HepG2 (cell line): ENCODE data around the gene MT1A. TPM values are rescaled to one million over a fixed set of nuclear protein-coding genes. Genes with fewer than 3 reads are reported as not detected.

ENCODE experiments used
- ATAC-seq: fragments of 200-7000 bp; cut with Tn5 transposase; 3 replicates; pipeline ENCODE4 v1.9.1; 2020; ENCODE audit warnings: mild to moderate bottlenecking, moderate library complexity
- BruUV-seq: library from RNA; stranded (reverse); fragments of 400-500 nt; replicated peaks from 2 replicates; lab custom pipeline; 2021; lab: Mats Ljungman, UMichigan
- CTCF ChIA-PET: fragments of 300-600 bp; formaldehyde crosslinking; extraction: SDS; loops from one replicate; lab custom pipeline; 2021; ENCODE audit warnings: low total read pairs, inconsistent platforms, low intra/inter-chr PET ratio; lab: Yijun Ruan, JAX
- POLR2A ChIA-PET: fragments of 350-600 bp; sonication (Branson Sonifier 250); formaldehyde crosslinking; loops from one replicate; lab custom pipeline; 2020; ENCODE audit warnings: antibody characterized with exemption, inconsistent platforms; lab: Yijun Ruan, JAX
- DNase-seq: peaks from one replicate; pipeline ENCODE4 v3.0.0-alpha.2; 2015; ENCODE audit warnings: low spot score
- FAIRE-seq: peaks from 3 replicates; lab custom pipeline; 2011; peaks lifted over from hg19 to GRCh38; lab: Jason Lieb, UNC
- H2AFZ ChIP-seq: one replicate; pipeline ENCODE4 v1.6.1; 2011; ENCODE audit warnings: low read length, inconsistent platforms
- H3K27ac ChIP-seq: fragments of 300-600 bp; 3 replicates; pipeline ENCODE4 v1.8.0; 2011; ENCODE audit warnings: mixed run types, mild to moderate bottlenecking, mixed read lengths, low read length, inconsistent platforms; ENCODE audit not compliant: insufficient read depth; ENCODE audit errors: extremely low read length
- H3K27me3 ChIP-seq, 2 experiments: fragments of 200-600 bp in 1 of 2; 2 replicates in 1 of 2; 3 replicates in 1 of 2; pipeline versions ENCODE4 v1.6.0 to v1.8.0; 2011; ENCODE audit warnings: low read length in 2 of 2, mild to moderate bottlenecking in 2 of 2, moderate library complexity in 2 of 2, inconsistent platforms in 1 of 2; ENCODE audit not compliant: insufficient read depth in 2 of 2, control insufficient read depth in 1 of 2
- H3K36me3 ChIP-seq, 2 experiments: fragments of 200-600 bp in 1 of 2; replicated peaks in 1 of 2; 2 replicates in 1 of 2; 3 replicates in 1 of 2; pipeline versions ENCODE4 v1.5.1 to v1.8.0; 2011; ENCODE audit warnings: low read length in 2 of 2, inconsistent platforms in 1 of 2; ENCODE audit not compliant: insufficient read depth in 2 of 2, control insufficient read depth in 1 of 2
- H3K4me1 ChIP-seq: 2 replicates; pipeline ENCODE4 v1.5.1; 2012; ENCODE audit warnings: low read length, inconsistent platforms; ENCODE audit not compliant: insufficient read depth
- H3K4me2 ChIP-seq: 2 replicates; pipeline ENCODE4 v1.6.0; 2011; ENCODE audit warnings: low read depth, low read length, inconsistent platforms
- H3K4me3 ChIP-seq, 3 experiments: fragments of 200-600 bp in 1 of 3; sonication (generic), shearing (Covaris generic) in 1 of 3; replicated peaks in 1 of 3; 2 replicates each; pipeline ENCODE4 v1.5.1; 2011 to 2016; ENCODE audit warnings: low read length in 3 of 3, inconsistent platforms in 2 of 3, low read depth in 2 of 3, mild to moderate bottlenecking in 2 of 3, control low read depth in 1 of 3, mixed read lengths in 1 of 3; ENCODE audit not compliant: insufficient read depth in 1 of 3
- H3K79me2 ChIP-seq: one replicate; pipeline ENCODE4 v1.6.1; 2011; ENCODE audit warnings: low read length, inconsistent platforms; ENCODE audit not compliant: insufficient read depth
- H3K9ac ChIP-seq: 2 replicates; pipeline ENCODE4 v1.6.0; 2011; ENCODE audit warnings: mild to moderate bottlenecking, low read depth, low read length, inconsistent platforms; ENCODE audit not compliant: insufficient read depth
- H3K9me3 ChIP-seq: 2 replicates; pipeline ENCODE4 v1.5.1; 2012; ENCODE audit warnings: mild to moderate bottlenecking, low read length
- H4K20me1 ChIP-seq: 2 replicates; pipeline ENCODE4 v1.6.0; 2011; ENCODE audit warnings: inconsistent platforms, mild to moderate bottlenecking, low read length, moderate library complexity; ENCODE audit not compliant: insufficient read depth
- ADNP ChIP-seq: sonication (generic); formaldehyde crosslinking; IDR thresholded peaks from 2 replicates; pipeline ENCODE4 v1.4.0; 2020; ENCODE audit warnings: missing genetic modification reagents
- GTF2F1 ChIP-seq: fragments of 150-350 bp; IDR thresholded peaks from 2 replicates; pipeline ENCODE4 v1.6.1; 2014; ENCODE audit warnings: low read length
- HDAC2 ChIP-seq: sonication (generic); formaldehyde crosslinking; IDR thresholded peaks from 2 replicates; pipeline ENCODE4 v1.4.0; 2020; ENCODE audit warnings: missing genetic modification reagents
- KLF9 ChIP-seq: IDR thresholded peaks from 2 replicates; pipeline ENCODE4 v1.6.1; 2016; ENCODE audit warnings: low read depth
- RAD21 ChIP-seq: fragments of 450-650 bp; formaldehyde crosslinking; IDR thresholded peaks from 2 replicates; pipeline ENCODE4 v1.5.0; 2020; ENCODE audit warnings: mild to moderate bottlenecking
- SP2 ChIP-seq: sonication (generic); formaldehyde crosslinking; IDR thresholded peaks from 2 replicates; pipeline ENCODE4 v1.5.1; 2020; ENCODE audit warnings: mild to moderate bottlenecking, missing genetic modification reagents
- STAT5B ChIP-seq: sonication (generic); formaldehyde crosslinking; IDR thresholded peaks from 2 replicates; pipeline ENCODE4 v1.4.0; 2020; ENCODE audit warnings: missing genetic modification reagents
- TBL1XR1 ChIP-seq: fragments of 150-350 bp; IDR thresholded peaks from 2 replicates; pipeline ENCODE4 v1.6.1; 2014; ENCODE audit warnings: borderline replicate concordance, low read length; ENCODE audit not compliant: partially characterized antibody
- ZFP41 ChIP-seq: sonication (generic); formaldehyde crosslinking; IDR thresholded peaks from 2 replicates; pipeline ENCODE4 v1.4.0; 2020; ENCODE audit warnings: mild to moderate bottlenecking, missing genetic modification reagents, borderline replicate concordance
- ZNF317 ChIP-seq: sonication (generic); formaldehyde crosslinking; IDR thresholded peaks from 2 replicates; pipeline ENCODE4 v1.5.0; 2020; ENCODE audit warnings: mild to moderate bottlenecking, missing genetic modification reagents
- ZNF329 ChIP-seq: sonication (generic); formaldehyde crosslinking; IDR thresholded peaks from 2 replicates; pipeline ENCODE4 v1.9.0; 2021; ENCODE audit warnings: low read depth, mild to moderate bottlenecking, missing genetic modification reagents
- ZNF530 ChIP-seq: sonication (generic); formaldehyde crosslinking; IDR thresholded peaks from 2 replicates; pipeline ENCODE4 v1.5.0; 2020; ENCODE audit warnings: low read depth, mild to moderate bottlenecking, missing genetic modification reagents
- ZNF790 ChIP-seq: sonication (generic); formaldehyde crosslinking; IDR thresholded peaks from 2 replicates; pipeline ENCODE4 v1.8.0; 2022; ENCODE audit warnings: missing genetic modification reagents, mild to moderate bottlenecking, borderline replicate concordance
- WGBS: methylation state at CpG from one replicate; pipeline ENCODE4 v1.1.6; 2017; ENCODE audit warnings: low lambda C conversion rate; 5-methylcytosine and 5-hydroxymethylcytosine counted together
- in situ Hi-C: cut with HindIII; loops from 2 replicates; pipeline ENCODE4 v1.10.0; 2017; ENCODE audit warnings: low pct_unique_long_range_greater_than_20kb; ENCODE audit not compliant: extremely low pct_ligation_motif_present
- intact Hi-C: fragments of 100-400 bp; cut with micrococcal nuclease; formaldehyde crosslinking; loops from one replicate; pipeline ENCODE4 v1.10.0; 2022; ENCODE audit not compliant: unreplicated experiment
- polyA plus RNA-seq, 8 experiments: library from polyadenylated mRNA; depleted of rRNA in 3 of 8; stranded (reverse) in 7 of 8; unstranded in 1 of 8; fragments of >200 nt; fragmentation: Illumina TruSeq in 4 of 8; extraction: Trizol in 4 of 8; gene quantifications; 2 replicates each; pipeline versions ENCODE4 v1.2.1 to v1.2.3, GENCODE V29; 2011 to 2016; ENCODE audit warnings: low read depth in 4 of 8, missing spikeins in 1 of 8, mixed read lengths in 1 of 8; ENCODE audit not compliant: insufficient read depth in 1 of 8
- total RNA-seq, 5 experiments: library from RNA; depleted of rRNA; stranded (reverse); fragments of >200 nt; fragmentation: Illumina TruSeq; extraction: Trizol; gene quantifications; 2 replicates each; pipeline ENCODE4 v1.2.3, GENCODE V29; 2016; ENCODE audit warnings: low read depth in 1 of 5
- TF ChIP-seq, protein P1 (sequence below): sonication (generic); formaldehyde crosslinking; IDR thresholded peaks from 2 replicates; pipeline ENCODE4 v1.5.0; 2020; ENCODE audit warnings: missing genetic modification reagents
- TF ChIP-seq, protein P2 (sequence below): sonication (generic); formaldehyde crosslinking; IDR thresholded peaks from 2 replicates; pipeline ENCODE4 v1.5.0; 2020; ENCODE audit warnings: mild to moderate bottlenecking, missing genetic modification reagents
- TF ChIP-seq, protein P3 (sequence below): sonication (generic); formaldehyde crosslinking; IDR thresholded peaks from 2 replicates; pipeline ENCODE4 v1.5.0; 2020; ENCODE audit warnings: missing genetic modification reagents
- TF ChIP-seq, protein P4 (sequence below): sonication (generic); formaldehyde crosslinking; IDR thresholded peaks from 2 replicates; pipeline ENCODE4 v1.5.1; 2020; ENCODE audit warnings: mild to moderate bottlenecking, missing genetic modification reagents, borderline replicate concordance

Gene MT1A
- total and polyA plus RNA-seq, 2 of the 13 experiments (the other 11 are each of a cell fraction or from before 2014, with no cell fraction given) = 8.3 to 10.4 TPM

DNA sequence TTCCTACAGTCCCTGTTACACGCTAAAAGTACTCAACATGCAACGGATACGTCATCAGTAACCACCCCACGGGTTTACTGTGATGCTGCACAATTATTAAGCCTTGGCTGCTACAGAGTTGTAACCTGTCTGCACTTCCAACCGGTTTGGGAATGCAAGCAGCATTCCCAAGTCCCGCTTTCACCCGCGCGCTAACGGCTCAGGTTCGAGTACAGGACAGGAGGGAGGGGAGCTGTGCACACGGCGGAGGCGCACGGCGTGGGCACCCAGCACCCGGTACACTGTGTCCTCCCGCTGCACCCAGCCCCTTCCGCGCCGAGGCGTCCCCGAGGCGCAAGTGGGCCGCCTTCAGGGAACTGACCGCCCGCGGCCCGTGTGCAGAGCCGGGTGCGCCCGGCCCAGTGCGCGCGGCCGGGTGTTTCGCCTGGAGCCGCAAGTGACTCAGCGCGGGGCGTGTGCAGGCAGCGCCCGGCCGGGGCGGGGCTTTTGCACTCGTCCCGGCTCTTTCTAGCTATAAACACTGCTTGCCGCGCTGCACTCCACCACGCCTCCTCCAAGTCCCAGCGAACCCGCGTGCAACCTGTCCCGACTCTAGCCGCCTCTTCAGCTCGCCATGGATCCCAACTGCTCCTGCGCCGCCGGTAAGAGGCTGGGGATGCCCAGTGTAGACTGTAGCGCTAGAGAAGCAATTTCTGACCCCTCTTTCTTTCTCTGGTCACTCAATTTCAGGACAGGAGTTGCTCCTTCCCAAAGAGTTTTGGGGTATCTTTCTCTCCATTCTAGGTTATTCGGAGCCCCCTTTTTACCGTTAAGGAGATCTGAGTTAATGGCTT, 30.2 kb upstream of the MT1A start, which contains the start of gene MT2A:
Gene MT2A, plus strand, starts transcription at position 542 of the 833 bp plus-strand sequence. Its CDS starts 72 bp downstream, at position 614.
- FAIRE-seq = peak; percentile 26
- Histone ChIP-seq H4K20me1 (no peaks in the 10 kb centered on the region), H3K4me1 (peaks cover 72% of the 10 kb centered on the region), H3K4me2 (peak within 1 kb of the TSS; percentile 91), H3K79me2 (no peaks in the 10 kb centered on the region), H3K9ac (peak within 1 kb of the TSS; percentile 79), H3K27me3 (no peaks in the 10 kb centered on the region; a peak in 1 of 5 replicates), H3K9me3 (no peaks in the 10 kb centered on the region), H3K36me3 (no peaks in the 10 kb centered on the region), H3K27ac (peak within 1 kb of the TSS; percentile 93), H2AFZ (no peak within 1 kb of the TSS), H3K4me3 (peak within 1 kb of the TSS; percentile 75 to 84 (median 78))
- ChIA-PET POLR2A (interaction anchor here (0.7 to 5.3 kb wide), 16 partner anchors 14 to 396 kb away, joined by 3 to 83 read pairs (median 4); partner anchors contain the start of genes HERPUD1, MT1E, MT1F and MT1X), CTCF (no interaction called here)
- peak; percentile 94 for DNase-seq
- under 1% methylated on average over 34 of the region's 62 CpGs for WGBS
- in situ Hi-C loops (no loop called here), intact Hi-C loops (loop anchor here (2.0 to 10.0 kb wide), 3 partner anchors 19 to 257 kb away; partner anchors contain the start of genes MT1B, MT1F and SLC12A3)
- peak; percentile 76 for ATAC-seq
- BruUV-seq = no TSS peak
- TF ChIP-seq GTF2F1 = no peak
- peak; percentile 34; the same call in 1 of the 2 replicates for TF ChIP-seq ZNF317 (CRISPR knock-in tag)
- peak; percentile 95; the same call in 1 of the 2 replicates for TF ChIP-seq ZNF790
- TF ChIP-seq ZFP41 (CRISPR knock-in tag) = peak; percentile 40; the same call in 1 of the 2 replicates
- TF ChIP-seq, protein P1, sequence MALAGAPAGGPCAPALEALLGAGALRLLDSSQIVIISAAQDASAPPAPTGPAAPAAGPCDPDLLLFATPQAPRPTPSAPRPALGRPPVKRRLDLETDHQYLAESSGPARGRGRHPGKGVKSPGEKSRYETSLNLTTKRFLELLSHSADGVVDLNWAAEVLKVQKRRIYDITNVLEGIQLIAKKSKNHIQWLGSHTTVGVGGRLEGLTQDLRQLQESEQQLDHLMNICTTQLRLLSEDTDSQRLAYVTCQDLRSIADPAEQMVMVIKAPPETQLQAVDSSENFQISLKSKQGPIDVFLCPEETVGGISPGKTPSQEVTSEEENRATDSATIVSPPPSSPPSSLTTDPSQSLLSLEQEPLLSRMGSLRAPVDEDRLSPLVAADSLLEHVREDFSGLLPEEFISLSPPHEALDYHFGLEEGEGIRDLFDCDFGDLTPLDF = peak; percentile 91
- peak; percentile 39; the same call in 1 of the 2 replicates for TF ChIP-seq HDAC2 (CRISPR knock-in tag)
- TF ChIP-seq, protein P2, sequence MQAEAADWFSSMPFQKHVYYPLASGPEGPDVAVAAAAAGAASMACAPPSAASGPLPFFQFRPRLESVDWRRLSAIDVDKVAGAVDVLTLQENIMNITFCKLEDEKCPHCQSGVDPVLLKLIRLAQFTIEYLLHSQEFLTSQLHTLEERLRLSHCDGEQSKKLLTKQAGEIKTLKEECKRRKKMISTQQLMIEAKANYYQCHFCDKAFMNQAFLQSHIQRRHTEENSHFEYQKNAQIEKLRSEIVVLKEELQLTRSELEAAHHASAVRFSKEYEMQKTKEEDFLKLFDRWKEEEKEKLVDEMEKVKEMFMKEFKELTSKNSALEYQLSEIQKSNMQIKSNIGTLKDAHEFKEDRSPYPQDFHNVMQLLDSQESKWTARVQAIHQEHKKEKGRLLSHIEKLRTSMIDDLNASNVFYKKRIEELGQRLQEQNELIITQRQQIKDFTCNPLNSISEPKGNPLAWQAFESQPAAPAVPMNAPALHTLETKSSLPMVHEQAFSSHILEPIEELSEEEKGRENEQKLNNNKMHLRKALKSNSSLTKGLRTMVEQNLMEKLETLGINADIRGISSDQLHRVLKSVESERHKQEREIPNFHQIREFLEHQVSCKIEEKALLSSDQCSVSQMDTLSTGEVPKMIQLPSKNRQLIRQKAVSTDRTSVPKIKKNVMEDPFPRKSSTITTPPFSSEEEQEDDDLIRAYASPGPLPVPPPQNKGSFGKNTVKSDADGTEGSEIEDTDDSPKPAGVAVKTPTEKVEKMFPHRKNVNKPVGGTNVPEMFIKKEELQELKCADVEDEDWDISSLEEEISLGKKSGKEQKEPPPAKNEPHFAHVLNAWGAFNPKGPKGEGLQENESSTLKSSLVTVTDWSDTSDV (CRISPR knock-in tag) = peak; percentile 82; the same call in 1 of the 2 replicates
- TF ChIP-seq ZNF329 (CRISPR knock-in tag) = peak; percentile 77
- TF ChIP-seq KLF9 = peak; percentile 55; the same call in 1 of the 2 replicates
- TF ChIP-seq, protein P3, sequence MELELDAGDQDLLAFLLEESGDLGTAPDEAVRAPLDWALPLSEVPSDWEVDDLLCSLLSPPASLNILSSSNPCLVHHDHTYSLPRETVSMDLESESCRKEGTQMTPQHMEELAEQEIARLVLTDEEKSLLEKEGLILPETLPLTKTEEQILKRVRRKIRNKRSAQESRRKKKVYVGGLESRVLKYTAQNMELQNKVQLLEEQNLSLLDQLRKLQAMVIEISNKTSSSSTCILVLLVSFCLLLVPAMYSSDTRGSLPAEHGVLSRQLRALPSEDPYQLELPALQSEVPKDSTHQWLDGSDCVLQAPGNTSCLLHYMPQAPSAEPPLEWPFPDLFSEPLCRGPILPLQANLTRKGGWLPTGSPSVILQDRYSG (CRISPR knock-in tag) = peak; percentile 82
- TF ChIP-seq ADNP = peak; percentile 56; the same call in 1 of the 2 replicates
- TF ChIP-seq, protein P4, sequence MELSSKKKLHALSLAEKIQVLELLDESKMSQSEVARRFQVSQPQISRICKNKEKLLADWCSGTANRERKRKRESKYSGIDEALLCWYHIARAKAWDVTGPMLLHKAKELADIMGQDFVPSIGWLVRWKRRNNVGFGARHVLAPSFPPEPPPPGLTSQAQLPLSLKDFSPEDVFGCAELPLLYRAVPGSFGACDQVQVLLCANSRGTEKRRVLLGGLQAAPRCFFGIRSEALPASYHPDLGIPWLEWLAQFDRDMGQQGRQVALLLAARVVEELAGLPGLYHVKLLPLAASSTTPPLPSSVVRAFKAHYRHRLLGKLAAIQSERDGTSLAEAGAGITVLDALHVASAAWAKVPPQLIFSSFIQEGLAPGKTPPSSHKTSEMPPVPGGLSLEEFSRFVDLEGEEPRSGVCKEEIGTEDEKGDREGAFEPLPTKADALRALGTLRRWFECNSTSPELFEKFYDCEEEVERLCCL (CRISPR knock-in tag) = no peak
- 0 out of 2 replicates have a peak, but pooled peaks have one; percentile 19 for TF ChIP-seq ZNF530 (CRISPR knock-in tag)
- TF ChIP-seq SP2 (CRISPR knock-in tag) = no peak
- peak; percentile 83 for TF ChIP-seq STAT5B (CRISPR knock-in tag)
- peak; percentile 73 for TF ChIP-seq RAD21
- TF ChIP-seq TBL1XR1 = peak; percentile 69
